Hepatic stellate cell (primary cell): Measurements from ENCODE around the gene SHH.

ENCODE experiments used
- DNase-seq: peaks from one replicate; pipeline ENCODE4 v3.0.0; 2011; ENCODE audit warnings: low spot score

The SHH gene

GRCh38 chr7:155806096-155806871 is 6.0 kb downstream of the SHH start:
- DNase-seq: peak; percentile 38

GRCh38 chr7:155805826-155806095 is 6.5 kb downstream of the SHH start:
- no peak for DNase-seq

- DNase-seq: peak; percentile 89
Observed at GRCh38 chr7:155804897-155805825, 7.1 kb downstream of the SHH start.

- DNase-seq: no peak
Observed at GRCh38 chr7:155804431-155804831, 7.8 kb downstream of the SHH start.

- DNase-seq: peak; percentile 50
Observed at GRCh38 chr7:155803418-155804376, 8.6 kb downstream of the SHH start.

GRCh38 chr7:155802906-155803417 is 9.3 kb downstream of the SHH start:
- no peak for DNase-seq

GRCh38 chr7:155802291-155802690 is 10.0 kb downstream of the SHH start:
- DNase-seq: no peak

- no peak for DNase-seq
Observed at GRCh38 chr7:155800741-155801267, 11.5 kb downstream of the SHH start.

- no peak for DNase-seq
Observed at GRCh38 chr7:155800301-155800700, 12.0 kb downstream of the SHH start.

GRCh38 chr7:155799514-155799913 is 12.7 kb downstream of the SHH start:
- peak; percentile 44 for DNase-seq

GRCh38 chr7:155798673-155799439 is 13.4 kb downstream of the SHH start:
- DNase-seq: no peak

- DNase-seq: no peak
Observed at GRCh38 chr7:155797262-155798250, 14.7 kb downstream of the SHH start.

GRCh38 chr7:155796381-155797261 is 15.6 kb downstream of the SHH start:
- peak; percentile 79 for DNase-seq

GRCh38 chr7:155795951-155796350 is 16.3 kb downstream of the SHH start:
- DNase-seq: no peak

- DNase-seq: no peak
Observed at GRCh38 chr7:155795401-155795800, 16.9 kb downstream of the SHH start.

GRCh38 chr7:155794196-155794595 is 18.1 kb downstream of the SHH start:
- DNase-seq: no peak

- no peak for DNase-seq
Observed at GRCh38 chr7:155793720-155794119, 18.5 kb downstream of the SHH start.

GRCh38 chr7:155792999-155793560 is 19.2 kb downstream of the SHH start:
- no peak for DNase-seq
